HG02610 (cell line): Measurements from ENCODE around the gene ADAP1.
"Not testable (repeated sequence)": the region's sequence is repeated elsewhere in the genome, so short reads cannot be mapped to it uniquely, and the experiment has no call there.

Experiments used
- ATAC-seq: cut with Tn5 transposase; IDR thresholded peaks from one replicate; pipeline ENCODE4 v1.9.1; 2021; ENCODE audit warnings: mild to moderate bottlenecking, moderate library complexity; ENCODE audit not compliant: unreplicated experiment

ADAP1 gene

GRCh38 chr7:975702-976473 lies 21.4 kb upstream of the ADAP1 start:
- ATAC-seq = no peak

DNA sequence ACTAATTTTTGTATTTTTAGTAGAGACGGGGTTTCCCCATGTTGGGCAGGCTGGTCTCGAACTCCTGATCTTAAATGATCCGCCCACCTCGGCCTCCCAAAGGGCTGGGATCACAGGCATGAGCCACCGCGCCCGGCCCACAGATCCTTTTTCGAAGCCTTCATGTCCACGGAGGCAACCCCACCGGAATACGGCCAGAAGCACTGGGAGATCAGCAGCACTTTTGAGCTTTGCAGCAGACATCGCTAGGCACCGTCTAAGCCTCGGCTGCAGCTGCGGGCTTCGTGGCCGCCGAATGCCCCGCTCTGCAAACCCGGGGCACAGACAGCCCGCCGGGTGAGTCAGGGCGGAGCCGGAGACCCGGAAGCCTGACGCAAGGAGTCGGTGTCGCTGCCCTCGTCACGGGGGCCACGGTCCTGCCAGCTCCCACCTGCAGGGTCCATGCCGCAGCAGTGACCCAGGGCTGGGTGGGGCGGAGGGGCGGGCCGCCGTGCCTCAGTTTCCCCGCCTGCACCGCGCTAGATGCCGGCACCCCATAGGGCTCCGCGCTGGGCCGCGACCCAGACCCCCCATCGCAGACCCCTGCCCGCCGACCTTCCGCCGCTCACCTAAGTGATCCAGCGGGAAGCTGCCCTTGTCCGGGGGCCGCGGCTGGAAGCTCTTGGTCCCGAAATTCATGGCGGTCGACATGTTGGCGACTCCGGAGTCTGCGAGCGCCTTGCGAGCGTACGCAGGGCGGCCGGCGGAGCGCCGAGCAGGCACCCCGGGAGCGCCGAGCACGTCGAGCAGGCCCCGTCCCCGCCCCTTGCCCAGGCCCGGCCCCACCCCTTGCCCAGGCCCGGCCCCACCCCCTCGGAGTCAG lies 20.6 kb upstream of the ADAP1 start, which contains the start of gene COX19:
Gene COX19, minus strand, starts transcription at position 730 of the 862 bp plus-strand sequence. Its CDS starts 40 bp downstream, at position 690.
- ATAC-seq = peak; percentile 75

- no peak for ATAC-seq
These were observed 19.7 kb upstream of the ADAP1 start for GRCh38 chr7:974172-974571.

DNA sequence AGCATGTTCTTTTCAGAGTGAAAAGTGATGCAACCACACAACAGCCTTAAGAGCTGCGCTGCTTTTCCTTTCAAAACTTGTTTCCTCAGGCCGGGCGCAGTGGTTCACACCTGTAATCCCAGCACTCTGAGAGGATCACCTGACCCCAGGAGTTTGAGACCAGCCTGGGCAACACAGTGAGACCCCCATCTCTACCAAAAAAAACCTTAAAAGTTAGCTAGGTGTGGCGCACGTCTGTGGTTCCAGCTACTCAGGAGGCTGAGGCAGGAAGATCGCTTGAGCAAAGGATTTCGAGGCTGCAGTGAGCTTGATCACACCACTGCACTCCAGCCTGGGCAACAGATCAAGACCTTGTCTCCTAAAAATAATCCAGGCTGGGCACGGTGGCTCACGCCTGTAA lies 18.8 kb upstream of the ADAP1 start:
- no peak for ATAC-seq

DNA sequence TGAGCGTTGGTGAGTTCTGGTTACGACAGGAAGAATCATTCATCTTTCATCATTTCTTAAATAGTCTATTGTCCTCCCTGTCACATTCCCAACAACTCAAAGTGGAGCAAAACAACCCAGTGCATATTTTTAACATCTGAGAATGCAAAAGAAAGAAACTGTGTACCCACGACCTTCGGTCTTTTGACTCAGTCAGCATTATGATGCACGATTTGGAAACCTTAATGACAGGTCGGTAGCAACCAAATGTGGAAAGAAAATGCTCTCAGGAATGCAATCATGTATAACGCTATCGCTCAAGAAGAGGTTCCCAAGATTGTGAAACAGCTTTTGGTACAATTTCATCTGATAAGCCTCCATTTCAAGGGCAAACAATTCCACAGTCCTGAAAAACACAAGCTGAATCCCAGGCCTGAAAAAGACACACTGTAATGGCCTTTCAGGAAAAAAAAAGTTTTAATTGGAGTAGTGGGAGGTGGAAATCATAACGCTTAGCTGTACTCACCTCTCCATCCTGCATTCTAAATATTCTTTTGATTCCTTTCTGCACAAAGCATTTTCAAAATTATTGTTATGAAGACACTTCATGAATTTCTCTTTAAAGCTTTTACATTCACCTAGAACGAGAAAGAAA lies 18.3 kb upstream of the ADAP1 start:
- ATAC-seq = no peak

DNA sequence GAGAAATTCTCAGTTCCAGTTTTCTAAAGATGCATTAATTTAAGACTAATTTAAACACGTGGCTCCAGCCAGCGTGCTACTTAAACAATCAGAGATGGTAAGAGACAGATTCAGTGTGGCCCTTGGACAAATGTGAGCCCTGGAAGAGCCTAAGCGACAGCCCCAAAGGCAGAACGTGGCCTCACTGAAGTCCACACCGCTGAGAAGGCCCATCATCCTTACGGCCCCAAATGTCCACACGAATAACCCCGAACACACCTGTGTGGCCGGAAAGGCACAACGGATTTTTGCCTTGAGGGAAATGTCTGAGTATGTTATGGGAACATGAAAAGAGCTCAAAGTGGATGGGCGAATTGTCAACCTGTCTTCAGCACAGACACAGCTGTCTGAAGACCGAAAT lies 17.6 kb upstream of the ADAP1 start:
- ATAC-seq = no peak

DNA sequence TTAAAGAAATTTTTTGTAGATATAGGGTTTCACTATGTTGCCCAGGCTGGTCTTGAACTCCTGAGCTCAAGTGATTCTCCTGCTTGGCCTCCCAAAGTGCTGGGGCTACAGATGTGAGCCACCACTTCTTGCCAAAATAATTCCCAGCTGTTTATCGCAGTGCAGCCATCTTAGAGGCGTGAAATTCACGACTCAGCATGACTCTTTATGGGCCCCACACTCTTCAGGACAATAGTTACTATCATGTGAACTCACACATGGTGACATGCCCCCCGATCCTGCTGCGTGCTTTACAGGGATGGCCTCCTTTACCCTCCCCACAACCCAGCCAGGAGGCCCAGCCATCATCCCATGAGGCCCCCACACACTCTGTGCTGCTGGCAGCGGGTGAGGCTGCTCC lies 16.3 kb upstream of the ADAP1 start:
- ATAC-seq = no peak

DNA sequence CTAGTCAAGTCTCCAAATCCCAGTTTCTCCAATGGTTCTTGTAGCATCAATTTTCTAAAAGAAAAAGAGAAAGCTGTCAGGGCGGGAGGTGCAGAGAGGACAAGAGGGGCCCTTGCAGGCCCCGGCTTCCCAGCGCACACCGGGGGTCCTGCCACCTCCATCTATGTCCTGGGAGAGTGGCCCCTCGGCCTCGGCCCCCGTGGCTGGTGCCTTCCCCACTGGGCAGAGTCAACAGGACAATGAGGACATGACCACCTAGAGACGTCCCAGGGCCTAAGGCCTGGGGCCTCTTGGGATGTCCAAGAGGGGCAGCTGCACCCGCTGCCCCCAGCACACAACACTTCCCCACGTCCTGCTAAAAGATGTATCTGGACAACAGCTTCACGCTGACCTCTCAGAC lies 14.9 kb upstream of the ADAP1 start:
- no peak for ATAC-seq

DNA sequence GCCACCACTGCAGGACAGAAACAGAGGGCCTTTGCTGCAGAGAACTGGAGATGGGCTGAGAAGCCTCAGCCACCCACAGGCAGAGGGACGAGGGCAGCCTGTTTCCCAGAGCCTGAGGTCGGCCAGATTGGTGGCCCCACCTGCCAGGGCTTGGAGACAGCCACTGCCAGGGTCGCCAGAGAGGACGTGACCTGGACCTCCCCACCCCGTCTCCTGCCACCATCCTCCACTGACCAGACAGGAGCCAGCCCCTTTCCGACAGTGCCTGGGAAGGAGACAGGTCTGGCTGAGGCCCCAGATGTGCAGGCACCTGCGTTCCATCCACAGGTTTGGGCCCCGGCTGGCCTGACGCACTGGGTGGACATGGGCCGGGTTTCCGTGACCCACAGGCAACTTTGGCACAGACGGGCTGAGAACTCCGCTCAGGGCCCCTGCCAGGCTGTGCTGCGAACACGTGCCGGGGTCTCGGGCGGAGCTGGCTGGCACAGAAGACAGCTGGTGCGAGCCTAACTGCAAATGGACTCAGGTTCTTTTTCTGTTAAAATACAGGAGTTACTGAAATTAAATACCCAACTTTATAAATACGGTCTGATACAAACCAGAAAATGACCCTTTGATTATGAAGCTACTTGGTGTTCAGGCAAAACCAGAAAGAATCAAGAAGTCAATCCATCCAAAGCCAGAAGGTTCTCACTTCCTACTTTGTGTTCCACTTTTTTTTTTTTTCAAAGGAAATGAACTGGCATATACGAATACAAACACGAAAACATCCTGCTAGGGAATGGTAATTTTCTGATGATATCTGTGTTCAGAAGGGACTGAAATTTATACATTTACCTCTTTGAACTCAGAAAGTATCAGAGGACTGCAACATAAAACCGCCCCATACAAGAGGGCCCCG lies 14.0 kb upstream of the ADAP1 start:
- no peak for ATAC-seq

GRCh38 chr7:967361-968082 lies 13.0 kb upstream of the ADAP1 start:
- no peak for ATAC-seq

DNA sequence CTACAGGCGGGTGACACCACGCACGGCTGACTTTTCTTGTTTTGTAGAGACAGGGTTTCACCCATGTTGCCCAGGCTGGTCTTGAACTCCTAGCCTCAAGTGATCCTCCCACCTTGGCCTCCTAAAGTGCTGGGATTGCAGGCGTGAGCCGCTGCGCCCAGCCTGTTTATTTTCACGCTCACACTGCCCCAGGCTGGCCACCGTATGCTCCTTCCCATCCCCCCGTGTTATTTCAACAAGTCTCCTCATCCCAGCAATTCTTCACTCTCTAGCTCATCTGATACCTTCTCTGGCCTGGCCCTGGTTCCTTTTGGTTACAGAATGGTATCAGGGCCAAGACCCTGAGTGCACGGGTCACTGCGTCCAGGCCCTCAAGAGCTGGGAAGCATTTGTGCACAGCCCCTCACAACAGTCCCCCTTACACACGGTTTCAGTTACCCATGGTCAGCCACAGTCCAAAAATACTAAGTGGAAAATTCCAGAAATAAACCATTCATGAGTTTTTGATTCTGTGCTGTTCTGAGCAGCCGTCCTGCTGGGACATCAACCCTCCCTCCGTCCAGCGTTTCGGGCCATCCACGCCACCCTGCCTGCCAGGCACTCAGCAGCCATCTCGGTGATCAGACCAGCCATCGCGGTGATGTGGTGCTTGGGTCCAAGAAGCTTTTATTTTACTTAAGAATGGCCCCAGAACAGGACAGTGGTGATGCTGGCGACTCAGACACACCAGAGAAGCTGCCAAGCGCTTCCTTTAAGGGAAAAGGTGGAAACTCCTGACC lies 12.0 kb upstream of the ADAP1 start:
- no peak for ATAC-seq

DNA sequence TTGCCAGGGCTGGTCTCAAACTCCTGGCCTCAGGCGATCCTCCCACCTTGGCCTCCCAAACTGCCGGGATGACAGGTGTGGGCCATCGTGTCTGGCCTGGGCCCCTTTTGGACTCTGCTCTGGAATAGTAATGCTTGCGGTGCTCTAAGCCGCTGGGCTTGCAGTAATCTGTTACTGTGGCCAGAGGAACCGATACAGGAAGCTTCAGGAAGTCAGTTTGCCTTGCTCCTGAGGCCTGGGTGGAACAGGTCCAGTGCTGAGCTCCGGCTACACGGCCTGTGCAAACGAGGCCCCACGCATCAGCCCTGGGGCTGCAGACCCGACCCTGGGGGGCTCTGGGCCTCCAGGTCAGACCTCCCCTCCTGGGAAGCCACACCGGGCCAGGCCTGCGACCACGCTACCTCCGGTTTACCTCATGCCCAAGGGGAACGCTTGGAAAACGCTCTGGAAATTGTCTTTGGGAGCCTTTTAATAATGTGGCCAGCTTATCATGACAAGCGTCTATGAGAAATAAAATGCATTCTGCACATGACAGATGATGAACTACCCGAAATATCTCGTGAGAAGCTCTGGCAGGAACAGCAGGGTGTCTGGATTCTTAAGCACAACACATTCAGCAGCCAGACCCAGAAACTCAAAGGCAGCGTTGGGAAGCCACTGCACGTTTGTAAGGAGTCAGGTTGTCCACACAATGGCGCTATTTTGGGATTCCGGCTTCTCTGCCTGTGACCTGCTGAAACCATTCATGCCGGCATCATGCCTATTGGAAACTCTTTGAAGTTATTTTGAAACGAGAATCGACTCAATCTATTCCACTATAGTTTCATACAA lies 10.1 kb upstream of the ADAP1 start:
- peak; percentile 27 for ATAC-seq

DNA sequence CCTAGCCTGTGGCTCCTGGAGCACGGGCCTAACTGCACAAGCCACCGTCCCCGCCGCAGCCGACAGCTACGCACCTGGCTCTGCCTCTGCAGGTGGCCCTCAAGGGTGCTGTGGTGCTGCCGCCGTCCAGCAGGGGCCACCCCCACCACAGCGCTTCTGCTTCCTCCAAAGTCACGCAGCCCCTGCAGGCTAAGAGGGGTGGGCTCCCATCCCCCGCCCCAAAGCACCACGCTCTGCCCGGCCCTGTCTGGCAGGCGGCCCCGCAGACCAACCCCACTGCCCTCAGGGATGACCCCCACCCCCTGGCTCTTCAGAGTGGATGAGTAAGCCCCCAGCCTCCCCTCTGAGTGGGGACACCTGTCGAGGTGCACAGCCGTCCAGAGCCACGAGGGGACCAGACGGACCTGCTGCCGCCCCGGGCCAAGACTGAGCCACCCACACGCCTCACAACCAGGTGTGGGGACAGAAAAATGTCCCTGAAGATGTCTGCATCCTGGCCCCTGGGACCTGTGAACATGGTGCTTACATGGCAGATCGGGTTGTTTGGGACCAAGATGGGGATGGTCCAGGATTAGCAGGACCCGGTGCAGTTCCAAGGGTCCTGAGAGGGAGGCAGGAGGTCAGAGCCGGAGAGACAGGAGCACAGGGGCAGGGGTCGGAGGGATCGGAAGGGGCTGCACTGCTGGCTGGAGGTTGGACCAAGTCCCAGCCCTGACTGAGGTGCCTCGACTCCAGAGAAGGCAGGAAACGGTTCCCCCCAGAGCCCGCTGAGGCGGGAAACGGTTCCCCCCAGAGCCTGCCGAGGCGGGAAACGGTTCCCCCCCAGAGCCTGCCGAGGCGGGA lies 9.0 kb upstream of the ADAP1 start:
- no peak for ATAC-seq

- ATAC-seq = no peak
These were observed 8.1 kb upstream of the ADAP1 start for GRCh38 chr7:962401-963081.

DNA sequence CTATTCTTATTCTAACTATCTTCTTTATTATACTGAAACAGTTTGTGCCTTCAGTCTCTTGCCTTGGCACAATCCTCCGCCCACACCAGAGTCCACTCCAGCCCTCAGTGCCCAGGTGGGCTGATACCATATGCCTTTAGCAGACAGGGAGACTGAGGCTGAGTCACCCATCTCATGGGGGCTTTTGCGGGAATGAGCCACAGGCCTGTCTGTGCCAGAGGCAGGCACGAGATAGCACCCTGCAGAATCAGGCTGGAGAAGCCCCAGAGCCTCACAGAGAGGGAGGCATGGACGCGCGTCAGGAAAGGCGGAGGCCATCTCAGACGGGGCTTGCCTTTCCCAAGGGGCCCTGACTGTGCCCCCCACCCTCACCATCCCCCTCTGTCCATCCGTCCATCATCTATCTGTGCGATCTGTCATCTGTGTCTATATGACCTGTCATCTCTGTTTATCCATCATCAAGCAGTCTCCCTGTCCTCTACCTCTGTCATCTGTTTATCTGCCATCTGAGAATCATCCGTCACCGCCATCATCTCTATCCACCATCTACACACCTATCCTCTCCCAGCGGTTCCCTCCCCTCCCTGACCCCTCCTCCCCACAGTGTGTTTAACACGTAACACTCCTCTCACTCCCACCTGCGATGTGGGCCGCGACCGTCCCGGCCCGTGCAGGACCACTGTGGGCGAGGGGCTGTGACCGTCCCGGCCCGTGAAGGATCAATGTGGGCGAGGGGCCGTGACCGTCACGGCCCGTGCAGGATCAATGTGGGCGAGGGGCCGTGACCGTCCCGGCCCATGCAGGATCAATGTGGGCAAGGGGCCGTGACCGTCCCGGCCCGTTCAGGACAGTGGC lies 7.3 kb upstream of the ADAP1 start:
- no peak for ATAC-seq

DNA sequence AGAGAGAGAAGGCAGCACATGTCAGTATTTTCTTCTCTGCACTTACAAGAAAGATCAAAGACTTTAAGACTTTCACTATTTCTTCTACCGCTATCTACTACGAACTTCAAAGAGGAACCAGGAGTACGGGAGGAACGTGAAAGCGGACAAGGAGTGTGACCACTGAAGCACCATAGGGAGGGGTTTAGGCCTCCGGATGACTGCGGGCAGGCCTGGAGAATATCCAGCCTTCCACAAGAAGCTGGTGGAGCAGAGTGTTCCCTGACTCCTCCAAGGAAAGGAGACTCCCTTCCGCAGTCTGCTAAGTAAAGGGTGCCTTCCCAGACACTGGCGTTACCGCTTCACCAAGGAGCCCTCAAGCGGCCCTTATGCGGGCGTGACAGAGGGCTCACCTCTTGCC lies 6.5 kb upstream of the ADAP1 start:
- ATAC-seq = not testable (repeated sequence)
